K562 (cell line): Measurements from ENCODE around the gene CBFA2T3. TPM values are rescaled to one million over a fixed set of nuclear protein-coding genes. Genes with fewer than 3 reads are reported as not detected.

Source experiments
- ATAC-seq: fragments of 200-7000 bp; cut with Tn5 transposase; 3 replicates; pipeline ENCODE4 v1.9.1; 2020; ENCODE audit warnings: moderate library complexity
- BruUV-seq: library from RNA; stranded (reverse); fragments of 400-500 nt; replicated peaks from 2 replicates; lab custom pipeline; 2021; lab: Mats Ljungman, UMichigan
- CTCF ChIA-PET: fragments of 300-600 bp; formaldehyde crosslinking; extraction: SDS; loops from one replicate; lab custom pipeline; 2021; ENCODE audit warnings: low intra/inter-chr PET ratio; lab: Yijun Ruan, JAX
- POLR2A ChIA-PET: fragments of 300-600, 350-650 bp; sonication (Branson Sonifier 250); formaldehyde crosslinking; extraction: SDS; loops from one replicate; lab custom pipeline; 2021; ENCODE audit warnings: antibody characterized with exemption, inconsistent platforms; lab: Yijun Ruan, JAX
- DNase-seq, 4 experiments: peaks; one replicate each; pipeline versions ENCODE4 v3.0.0 to v3.0.0-alpha.2; 2011 to 2018; ENCODE audit warnings: low spot score in 3 of 4, mixed read lengths in 3 of 4; ENCODE audit errors: extremely low read depth in 1 of 4
- FAIRE-seq: peaks from 2 replicates; lab custom pipeline; 2011; peaks lifted over from hg19 to GRCh38; lab: Jason Lieb, UNC
- H2AFZ ChIP-seq: 2 replicates; pipeline ENCODE4 v1.6.0; 2011; ENCODE audit warnings: low read depth, low read length, control low read depth, inconsistent platforms
- H3K27ac ChIP-seq: fragments of 200-600 bp; 3 replicates; pipeline ENCODE4 v1.8.0; 2011; ENCODE audit warnings: low read depth, mild to moderate bottlenecking, control low read depth, inconsistent platforms, low read length, moderate library complexity, mixed read lengths; ENCODE audit errors: extremely low read depth
- H3K27me3 ChIP-seq, 2 experiments: fragments of 300-600 bp in 1 of 2; 2 replicates in 1 of 2; 3 replicates in 1 of 2; pipeline versions ENCODE4 v1.6.0 to v1.8.0; 2011; ENCODE audit warnings: inconsistent platforms in 2 of 2, low read length in 2 of 2, mild to moderate bottlenecking in 1 of 2, mixed read lengths in 1 of 2, moderate library complexity in 1 of 2; ENCODE audit not compliant: control insufficient read depth in 2 of 2, insufficient read depth in 2 of 2
- H3K36me3 ChIP-seq: fragments of 300-600 bp; 3 replicates; pipeline ENCODE4 v1.8.0; 2011; ENCODE audit warnings: mild to moderate bottlenecking, low read length, inconsistent platforms; ENCODE audit not compliant: control insufficient read depth, insufficient read depth
- H3K4me1 ChIP-seq, 2 experiments: fragments of 200-600 bp in 1 of 2; replicated peaks in 1 of 2; 2 replicates in 1 of 2; 3 replicates in 1 of 2; pipeline versions ENCODE4 v1.5.1 to v1.8.0; 2011; ENCODE audit warnings: inconsistent platforms in 2 of 2, low read length in 2 of 2, mild to moderate bottlenecking in 1 of 2, mixed read lengths in 1 of 2, moderate library complexity in 1 of 2; ENCODE audit not compliant: control insufficient read depth in 2 of 2, insufficient read depth in 2 of 2
- H3K4me2 ChIP-seq: 2 replicates; pipeline ENCODE4 v1.6.1; 2011; ENCODE audit warnings: low read length, control low read depth, inconsistent platforms, mixed read lengths; ENCODE audit not compliant: insufficient read depth
- H3K4me3 ChIP-seq: fragments of 200-600 bp; sonication (generic), shearing (Covaris generic); 2 replicates; pipeline ENCODE4 v1.5.1; 2016; ENCODE audit warnings: control low read depth, inconsistent platforms
- H3K79me2 ChIP-seq: fragments of 200-600 bp; 3 replicates; pipeline ENCODE4 v1.8.0; 2011; ENCODE audit warnings: low read length, inconsistent platforms; ENCODE audit not compliant: control insufficient read depth, insufficient read depth
- H3K9ac ChIP-seq, 2 experiments: 2 replicates each; pipeline versions ENCODE4 v1.6.0 to v1.6.1; 2011; ENCODE audit warnings: low read depth in 2 of 2, low read length in 2 of 2, control low read depth in 1 of 2, inconsistent platforms in 1 of 2, mild to moderate bottlenecking in 1 of 2, mixed read lengths in 1 of 2; ENCODE audit not compliant: insufficient read depth in 1 of 2
- H3K9me1 ChIP-seq: one replicate; pipeline ENCODE4 v1.6.0; 2011; ENCODE audit warnings: inconsistent platforms, mild to moderate bottlenecking, low read length, moderate library complexity; ENCODE audit not compliant: control insufficient read depth, insufficient read depth
- H3K9me3 ChIP-seq: replicated peaks from 2 replicates; pipeline ENCODE4 v1.5.1; 2011; ENCODE audit warnings: low read depth, low read length, inconsistent platforms; ENCODE audit not compliant: control insufficient read depth, insufficient read depth
- H4K20me1 ChIP-seq: replicated peaks from 2 replicates; pipeline ENCODE4 v1.6.1; 2011; ENCODE audit warnings: low read length, inconsistent platforms, mixed read lengths; ENCODE audit not compliant: control insufficient read depth, insufficient read depth
- EZH2 ChIP-seq: IDR thresholded peaks from 2 replicates; pipeline ENCODE4 v1.6.1; 2012; ENCODE audit warnings: low read depth, mild to moderate bottlenecking, inconsistent platforms, low read length, borderline replicate concordance
- MCM3 ChIP-seq: fragments of 450-650 bp; IDR thresholded peaks from 2 replicates; pipeline ENCODE4 v1.6.1; 2016
- POLR2G ChIP-seq: fragments of 200-400 bp; formaldehyde crosslinking; IDR thresholded peaks from 2 replicates; pipeline ENCODE4 v1.6.1; 2017; ENCODE audit warnings: low read depth, mild to moderate bottlenecking, antibody characterized with exemption, low read length, moderate library complexity
- RBM15 ChIP-seq: fragments of 200-400 bp; formaldehyde crosslinking; IDR thresholded peaks from 2 replicates; pipeline ENCODE4 v1.6.1; 2018; ENCODE audit warnings: mild to moderate bottlenecking, low read length, moderate library complexity; ENCODE audit not compliant: insufficient read depth
- SMARCA5 ChIP-seq: fragments of 450-650 bp; IDR thresholded peaks from 2 replicates; pipeline ENCODE4 v1.6.1; 2016
- SP1 ChIP-seq: sonication (generic); formaldehyde crosslinking; IDR thresholded peaks from 2 replicates; pipeline ENCODE4 v1.8.1; 2022; ENCODE audit warnings: mild to moderate bottlenecking, missing genetic modification reagents
- ZNF561 ChIP-seq: fragments of 450-650 bp; formaldehyde crosslinking; conservative IDR thresholded peaks from 2 replicates; pipeline ENCODE4 v1.4.0; 2020; ENCODE audit warnings: mild to moderate bottlenecking, moderate library complexity
- WGBS: fragments of 100-300 bp; shearing (Covaris generic); methylation state at CpG from one replicate; pipeline ENCODE4 v1.1.6; 2016; ENCODE audit warnings: low coverage, mixed read lengths; ENCODE audit not compliant: insufficient coverage; ENCODE audit errors: missing lambda C conversion rate; 5-methylcytosine and 5-hydroxymethylcytosine counted together
- in situ Hi-C: fragments of 300-500 bp; cut with MboI; formaldehyde crosslinking; loops from 4 replicates; pipeline ENCODE4 v1.15.0; 2018; ENCODE audit warnings: inconsistent platforms, mixed read lengths
- intact Hi-C: fragments of 100-400 bp; cut with micrococcal nuclease; formaldehyde crosslinking; loops from 2 replicates; pipeline ENCODE4 v1.14.2; 2022
- polyA plus RNA-seq, 8 experiments: library from polyadenylated mRNA; depleted of rRNA in 4 of 8; stranded (reverse) in 5 of 8; unstranded in 3 of 8; fragments of >200 nt; fragmentation: Nextera tagmentation in 2 of 8; fragmentation: Illumina TruSeq in 1 of 8; extraction: Ambion mirVana in 2 of 8; extraction: Trizol in 1 of 8; gene quantifications; 2 replicates each; pipeline versions ENCODE4 v1.2.1 to v1.2.3, GENCODE V29; 2011 to 2014; ENCODE audit warnings: inconsistent platforms in 1 of 8, missing spikeins in 1 of 8
- total RNA-seq, 7 experiments: library from RNA; depleted of rRNA in 6 of 7; stranded (reverse); fragments of >200 nt in 6 of 7; fragmentation: Illumina TruSeq in 2 of 7; extraction: Trizol in 2 of 7; gene quantifications; 2 replicates each; pipeline versions ENCODE4 v1.2.1 to v1.2.3, GENCODE V29; 2011 to 2021; ENCODE audit warnings: low replicate concordance in 1 of 7
- TF ChIP-seq, protein P1 (sequence below): sonication (generic); formaldehyde crosslinking; IDR thresholded peaks from 2 replicates; pipeline ENCODE4 v1.8.1; 2023; ENCODE audit warnings: missing genetic modification reagents, mild to moderate bottlenecking, borderline replicate concordance

Gene CBFA2T3
- total and polyA plus RNA-seq, 9 of the 15 experiments (the other 6 are each of a cell fraction or from before 2014, with no cell fraction given): 2.3 to 145 (median 6.7) TPM

GRCh38 chr16:88965826-88966480 is 11.1 kb downstream of the CBFA2T3 start:
- POLR2A ChIA-PET: interaction anchor here (0.5 to 0.7 kb wide), 3 partner anchors 33 to 377 kb away, joined by 3 read pairs; partner anchors contain the start of gene ACSF3
- Histone ChIP-seq H3K9ac (peak overlapping the region in 1 of 2 experiments; percentile 41; a peak in 1 of 4 replicates), H3K4me3 (no peak overlapping the region), H2AFZ (no peak overlapping the region), H3K79me2 (peaks cover 98% of the 10 kb centered on the region), H3K9me3 (no peaks in the 10 kb centered on the region), H3K27me3 (no peaks in the 10 kb centered on the region), H3K9me1 (no peaks in the 10 kb centered on the region), H4K20me1 (peaks cover 52% of the 10 kb centered on the region), H3K27ac (no peak overlapping the region), H3K36me3 (peaks cover 95% of the 10 kb centered on the region), H3K4me2 (no peak overlapping the region), H3K4me1 (peaks cover 0 to 59% of the 10 kb centered on the region in 2 experiments; a peak in 2 of 5 replicates)
- ATAC-seq (no peak), FAIRE-seq (no peak), DNase-seq (no peak)
- CTCF ChIA-PET: no interaction called here
- 97% methylated on average over 14 of the region's 19 CpGs for WGBS
- no TSS peak for BruUV-seq
- intact Hi-C loops (no loop called here), in situ Hi-C loops (no loop called here)
- TF ChIP-seq ZNF561 (no peak), SP1 (no peak), SMARCA5 (no peak), RBM15 (no peak), POLR2G (peak; percentile 75), MCM3 (no peak), EZH2 (no peak)
- TF ChIP-seq, protein P1, sequence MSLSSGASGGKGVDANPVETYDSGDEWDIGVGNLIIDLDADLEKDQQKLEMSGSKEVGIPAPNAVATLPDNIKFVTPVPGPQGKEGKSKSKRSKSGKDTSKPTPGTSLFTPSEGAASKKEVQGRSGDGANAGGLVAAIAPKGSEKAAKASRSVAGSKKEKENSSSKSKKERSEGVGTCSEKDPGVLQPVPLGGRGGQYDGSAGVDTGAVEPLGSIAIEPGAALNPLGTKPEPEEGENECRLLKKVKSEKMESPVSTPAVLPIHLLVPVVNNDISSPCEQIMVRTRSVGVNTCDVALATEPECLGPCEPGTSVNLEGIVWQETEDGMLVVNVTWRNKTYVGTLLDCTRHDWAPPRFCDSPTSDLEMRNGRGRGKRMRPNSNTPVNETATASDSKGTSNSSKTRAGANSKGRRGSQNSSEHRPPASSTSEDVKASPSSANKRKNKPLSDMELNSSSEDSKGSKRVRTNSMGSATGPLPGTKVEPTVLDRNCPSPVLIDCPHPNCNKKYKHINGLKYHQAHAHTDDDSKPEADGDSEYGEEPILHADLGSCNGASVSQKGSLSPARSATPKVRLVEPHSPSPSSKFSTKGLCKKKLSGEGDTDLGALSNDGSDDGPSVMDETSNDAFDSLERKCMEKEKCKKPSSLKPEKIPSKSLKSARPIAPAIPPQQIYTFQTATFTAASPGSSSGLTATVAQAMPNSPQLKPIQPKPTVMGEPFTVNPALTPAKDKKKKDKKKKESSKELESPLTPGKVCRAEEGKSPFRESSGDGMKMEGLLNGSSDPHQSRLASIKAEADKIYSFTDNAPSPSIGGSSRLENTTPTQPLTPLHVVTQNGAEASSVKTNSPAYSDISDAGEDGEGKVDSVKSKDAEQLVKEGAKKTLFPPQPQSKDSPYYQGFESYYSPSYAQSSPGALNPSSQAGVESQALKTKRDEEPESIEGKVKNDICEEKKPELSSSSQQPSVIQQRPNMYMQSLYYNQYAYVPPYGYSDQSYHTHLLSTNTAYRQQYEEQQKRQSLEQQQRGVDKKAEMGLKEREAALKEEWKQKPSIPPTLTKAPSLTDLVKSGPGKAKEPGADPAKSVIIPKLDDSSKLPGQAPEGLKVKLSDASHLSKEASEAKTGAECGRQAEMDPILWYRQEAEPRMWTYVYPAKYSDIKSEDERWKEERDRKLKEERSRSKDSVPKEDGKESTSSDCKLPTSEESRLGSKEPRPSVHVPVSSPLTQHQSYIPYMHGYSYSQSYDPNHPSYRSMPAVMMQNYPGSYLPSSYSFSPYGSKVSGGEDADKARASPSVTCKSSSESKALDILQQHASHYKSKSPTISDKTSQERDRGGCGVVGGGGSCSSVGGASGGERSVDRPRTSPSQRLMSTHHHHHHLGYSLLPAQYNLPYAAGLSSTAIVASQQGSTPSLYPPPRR: no peak
